Measurements from ENCODE around the gene TARBP2. TPM values are rescaled to one million over a fixed set of nuclear protein-coding genes. Genes with fewer than 3 reads are reported as not detected.

TARBP2 gene
- total RNA-seq, 1 experiment from 2014 or later = 26.4 TPM

GRCh38 chr12:53514628-53515290, 13.7 kb downstream of the TARBP2 start:
- intact Hi-C loops (cut with micrococcal nuclease) = no loop called here
- H3K27ac Mint-ChIP-seq (ENCODE audit: low read depth, unreplicated experiment) = no peak overlapping the region

GRCh38 chr12:53515291-53515680, 14.2 kb downstream of the TARBP2 start:
- POLR2A ChIA-PET = interaction anchor here (2.1 kb wide), 1 partner anchor 15 kb away, joined by 6 read pairs; the partner anchor contains the start of gene TARBP2
- H3K36me3 Mint-ChIP-seq (ENCODE audit: insufficient read depth, unreplicated experiment) = peaks cover 84% of the 10 kb centered on the region
- DNase-seq (ENCODE audit: unreplicated experiment) = no peak
- no peak overlapping the region for H3K4me3 Mint-ChIP-seq (ENCODE audit: unreplicated experiment)
- H3K27me3 Mint-ChIP-seq (ENCODE audit: insufficient read depth, unreplicated experiment) = no peaks in the 10 kb centered on the region
- intact Hi-C loops (cut with micrococcal nuclease) = no loop called here
- no peak overlapping the region for H3K27ac Mint-ChIP-seq (ENCODE audit: low read depth, unreplicated experiment)
- no peaks in the 10 kb centered on the region for H3K9me3 Mint-ChIP-seq (ENCODE audit: unreplicated experiment)
- H3K4me1 Mint-ChIP-seq (ENCODE audit: insufficient read depth, unreplicated experiment) = no peaks in the 10 kb centered on the region
- CTCF ChIA-PET = interaction anchor here (0.5 to 1.1 kb wide), 2 partner anchors 8 to 10 kb away, joined by 3 to 4 read pairs; partner anchors contain the start of gene NPFF
- no TSS peak for BruUV-seq (replicated peaks)
- TF ChIP-seq CTCF (IDR thresholded peaks at IDR 0.05; ENCODE audit: unreplicated experiment) = no peak

More at GRCh38 chr12:53514628-53515290, 13.7 kb downstream of the TARBP2 start:
- no TSS peak for BruUV-seq (replicated peaks)
- Mint-ChIP-seq H3K4me1 (ENCODE audit: insufficient read depth, unreplicated experiment) (no peaks in the 10 kb centered on the region), H3K27me3 (ENCODE audit: insufficient read depth, unreplicated experiment) (no peaks in the 10 kb centered on the region), H3K9me3 (ENCODE audit: unreplicated experiment) (no peaks in the 10 kb centered on the region), H3K36me3 (ENCODE audit: insufficient read depth, unreplicated experiment) (peaks cover 84% of the 10 kb centered on the region), H3K4me3 (ENCODE audit: unreplicated experiment) (no peak overlapping the region)
- no peak for DNase-seq (ENCODE audit: unreplicated experiment)
- POLR2A ChIA-PET = interaction anchor here (2.1 kb wide), 1 partner anchor 14 kb away, joined by 6 read pairs; the partner anchor contains the start of gene TARBP2
- TF ChIP-seq CTCF (IDR thresholded peaks at IDR 0.05; ENCODE audit: unreplicated experiment) = no peak
- CTCF ChIA-PET = interaction anchor here (1.1 kb wide), 1 partner anchor 9 kb away, joined by 3 read pairs; no protein-coding TSS in a partner anchor

GRCh38 chr12:53516758-53517455, 15.8 kb downstream of the TARBP2 start:
- Mint-ChIP-seq H3K27me3 (ENCODE audit: insufficient read depth, unreplicated experiment) (no peaks in the 10 kb centered on the region), H3K4me3 (ENCODE audit: unreplicated experiment) (no peak overlapping the region), H3K4me1 (ENCODE audit: insufficient read depth, unreplicated experiment) (no peaks in the 10 kb centered on the region), H3K27ac (ENCODE audit: low read depth, unreplicated experiment) (no peak overlapping the region), H3K9me3 (ENCODE audit: unreplicated experiment) (no peaks in the 10 kb centered on the region), H3K36me3 (ENCODE audit: insufficient read depth, unreplicated experiment) (peaks cover 75% of the 10 kb centered on the region)
- intact Hi-C loops (cut with micrococcal nuclease) = no loop called here
- BruUV-seq (replicated peaks) = no TSS peak
- CTCF ChIA-PET = interaction anchor here (0.6 to 7.6 kb wide), 3 partner anchors 7 to 386 kb away, joined by 3 to 93 read pairs (median 3); no protein-coding TSS in a partner anchor
- no peak for TF ChIP-seq CTCF (IDR thresholded peaks at IDR 0.05; ENCODE audit: unreplicated experiment)
- DNase-seq (ENCODE audit: unreplicated experiment) = no peak
- POLR2A ChIA-PET = interaction anchor here (0.7 to 1.5 kb wide), 3 partner anchors 8 to 44 kb away, joined by 3 to 5 read pairs (median 3); no protein-coding TSS in a partner anchor

GRCh38 chr12:53518381-53518780, 17.3 kb downstream of the TARBP2 start:
- no peak overlapping the region for H3K4me3 Mint-ChIP-seq (ENCODE audit: unreplicated experiment)
- peaks cover 75% of the 10 kb centered on the region for H3K36me3 Mint-ChIP-seq (ENCODE audit: insufficient read depth, unreplicated experiment)
- no peak overlapping the region for H3K27ac Mint-ChIP-seq (ENCODE audit: low read depth, unreplicated experiment)
- no peaks in the 10 kb centered on the region for H3K9me3 Mint-ChIP-seq (ENCODE audit: unreplicated experiment)
- TF ChIP-seq CTCF (IDR thresholded peaks at IDR 0.05; ENCODE audit: unreplicated experiment) = no peak
- peak; percentile 39 for DNase-seq (ENCODE audit: unreplicated experiment)
- intact Hi-C loops (cut with micrococcal nuclease) = no loop called here
- no peaks in the 10 kb centered on the region for H3K27me3 Mint-ChIP-seq (ENCODE audit: insufficient read depth, unreplicated experiment)
- BruUV-seq (replicated peaks) = no TSS peak
- no peaks in the 10 kb centered on the region for H3K4me1 Mint-ChIP-seq (ENCODE audit: insufficient read depth, unreplicated experiment)
- ChIA-PET POLR2A (interaction anchor here (1.5 kb wide), 1 partner anchor 9 kb away, joined by 5 read pairs; no protein-coding TSS in a partner anchor), CTCF (interaction anchor here (0.6 to 7.6 kb wide), 6 partner anchors 8 to 897 kb away, joined by 3 to 93 read pairs (median 4); no protein-coding TSS in a partner anchor)

Measured in MCF 10A (cell line).